Panc1 (cell line): ENCODE data around the gene PTPN4. TPM values are rescaled to one million over a fixed set of nuclear protein-coding genes. Genes with fewer than 3 reads are reported as not detected.

Source experiments
- ATAC-seq: fragments of 200-7000 bp; cut with Tn5 transposase; 2 replicates; pipeline ENCODE4 v1.9.1; 2020; ENCODE audit warnings: mild to moderate bottlenecking, moderate library complexity
- BruUV-seq: library from RNA; stranded (reverse); fragments of 400-500 nt; replicated peaks from 2 replicates; lab custom pipeline; 2021; lab: Mats Ljungman, UMichigan
- CTCF ChIA-PET: fragments of 300-600 bp; sonication (Branson Sonifier 250); formaldehyde crosslinking; loops from one replicate; lab custom pipeline; 2022; ENCODE audit warnings: antibody characterized with exemption; lab: Charles Lee
- POLR2A ChIA-PET: fragments of 300-600 bp; sonication (Branson Sonifier 250); formaldehyde crosslinking; loops from one replicate; lab custom pipeline; 2022; ENCODE audit warnings: antibody characterized with exemption; lab: Charles Lee
- DNase-seq: peaks from one replicate; pipeline ENCODE4 v3.0.0-alpha.2; 2010; ENCODE audit warnings: low read depth, low spot score
- H3K27ac ChIP-seq: 2 replicates; pipeline ENCODE4 v1.5.1; 2011; ENCODE audit warnings: mild to moderate bottlenecking, low read length, inconsistent platforms
- H3K27me3 ChIP-seq: fragments of 200-500 bp; sonication (Bioruptor generic); 2 replicates; pipeline ENCODE4 v1.6.0; 2014; ENCODE audit warnings: low read length, inconsistent platforms; ENCODE audit not compliant: control insufficient read depth, insufficient read depth
- H3K36me3 ChIP-seq: fragments of 200-500 bp; sonication (Bioruptor generic); 2 replicates; pipeline ENCODE4 v1.5.1; 2014; ENCODE audit warnings: inconsistent platforms, mild to moderate bottlenecking, low read length, moderate library complexity; ENCODE audit not compliant: control insufficient read depth, insufficient read depth
- H3K4me1 ChIP-seq: 2 replicates; pipeline ENCODE4 v1.5.1; 2011; ENCODE audit warnings: inconsistent platforms, mild to moderate bottlenecking, low read length, moderate library complexity; ENCODE audit not compliant: control insufficient read depth, insufficient read depth
- H3K4me3 ChIP-seq, 2 experiments: 2 replicates each; pipeline ENCODE4 v1.5.1; 2011 to 2012; ENCODE audit warnings: low read depth in 2 of 2, low read length in 2 of 2, mild to moderate bottlenecking in 2 of 2, inconsistent platforms in 1 of 2, moderate library complexity in 1 of 2
- H3K9me3 ChIP-seq: fragments of 200-500 bp; sonication (Bioruptor generic); 2 replicates; pipeline ENCODE4 v1.5.1; 2014; ENCODE audit warnings: low read depth, mild to moderate bottlenecking, inconsistent platforms, low read length, moderate library complexity; ENCODE audit not compliant: control insufficient read depth, insufficient read depth
- POLR2AphosphoS5 ChIP-seq: IDR thresholded peaks from 2 replicates; pipeline ENCODE4 v1.6.1; 2012; ENCODE audit warnings: mild to moderate bottlenecking, low read depth, low read length, moderate library complexity
- REST ChIP-seq, 2 experiments: IDR thresholded peaks; 2 replicates each; pipeline ENCODE4 v1.6.1; 2011 to 2012; ENCODE audit warnings: low read depth in 2 of 2, control low read depth in 1 of 2, low read length in 1 of 2, mild to moderate bottlenecking in 1 of 2, moderate library complexity in 1 of 2; ENCODE audit not compliant: insufficient read depth in 1 of 2
- SIN3A ChIP-seq: IDR thresholded peaks from 2 replicates; pipeline ENCODE4 v1.6.1; 2012; ENCODE audit warnings: low read depth, mild to moderate bottlenecking, low read length, moderate library complexity, borderline replicate concordance; ENCODE audit not compliant: insufficient read depth
- TCF7L2 ChIP-seq: IDR thresholded peaks from 2 replicates; pipeline ENCODE4 v1.6.1; 2011; ENCODE audit warnings: mild to moderate bottlenecking, low read depth, low read length, inconsistent platforms
- in situ Hi-C: cut with HindIII; loops from 2 replicates; pipeline ENCODE4 v1.10.0; 2016; ENCODE audit warnings: low sequenced_read_pairs, low pct_unique_long_range_greater_than_20kb
- intact Hi-C: fragments of 100-400 bp; cut with micrococcal nuclease; formaldehyde crosslinking; loops from one replicate; pipeline ENCODE4 v1.10.0; 2022; ENCODE audit not compliant: unreplicated experiment
- total RNA-seq: library from RNA; stranded (reverse); gene quantifications from one replicate; pipeline ENCODE4 v1.2.1, GENCODE V29; 2021; ENCODE audit not compliant: unreplicated experiment
- TF ChIP-seq, protein P1 (sequence below): fragments of 450-650 bp; IDR thresholded peaks from 2 replicates; pipeline ENCODE4 v1.5.1; 2017; ENCODE audit warnings: mild to moderate bottlenecking

The PTPN4 gene
- total RNA-seq, 1 experiment from 2014 or later, result 45.9 TPM

- POLR2A ChIA-PET, result no interaction called here
- in situ Hi-C loops (no loop called here), intact Hi-C loops (no loop called here)
- H3K36me3 ChIP-seq, result no peaks in the 10 kb centered on the region
- no peak for ATAC-seq
- H3K9me3 ChIP-seq, result no peaks in the 10 kb centered on the region
- H3K27me3 ChIP-seq, result no peaks in the 10 kb centered on the region
- no peak for DNase-seq
- CTCF ChIA-PET, result no interaction called here
- BruUV-seq, result no TSS peak
- no peaks in the 10 kb centered on the region for H3K4me1 ChIP-seq
- H3K27ac ChIP-seq, result no peak overlapping the region
- TF ChIP-seq SIN3A (no peak), REST (IDR thresholded peaks at IDR 0.05; ENCODE audit: insufficient read depth in 1 of 2, low read depth in 2 of 2, low read length in 1 of 2) (no peak), TCF7L2 (no peak), POLR2AphosphoS5 (no peak)
- TF ChIP-seq, protein P1, sequence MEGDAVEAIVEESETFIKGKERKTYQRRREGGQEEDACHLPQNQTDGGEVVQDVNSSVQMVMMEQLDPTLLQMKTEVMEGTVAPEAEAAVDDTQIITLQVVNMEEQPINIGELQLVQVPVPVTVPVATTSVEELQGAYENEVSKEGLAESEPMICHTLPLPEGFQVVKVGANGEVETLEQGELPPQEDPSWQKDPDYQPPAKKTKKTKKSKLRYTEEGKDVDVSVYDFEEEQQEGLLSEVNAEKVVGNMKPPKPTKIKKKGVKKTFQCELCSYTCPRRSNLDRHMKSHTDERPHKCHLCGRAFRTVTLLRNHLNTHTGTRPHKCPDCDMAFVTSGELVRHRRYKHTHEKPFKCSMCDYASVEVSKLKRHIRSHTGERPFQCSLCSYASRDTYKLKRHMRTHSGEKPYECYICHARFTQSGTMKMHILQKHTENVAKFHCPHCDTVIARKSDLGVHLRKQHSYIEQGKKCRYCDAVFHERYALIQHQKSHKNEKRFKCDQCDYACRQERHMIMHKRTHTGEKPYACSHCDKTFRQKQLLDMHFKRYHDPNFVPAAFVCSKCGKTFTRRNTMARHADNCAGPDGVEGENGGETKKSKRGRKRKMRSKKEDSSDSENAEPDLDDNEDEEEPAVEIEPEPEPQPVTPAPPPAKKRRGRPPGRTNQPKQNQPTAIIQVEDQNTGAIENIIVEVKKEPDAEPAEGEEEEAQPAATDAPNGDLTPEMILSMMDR, result no peak; the same call in 1 of the 2 replicates
- no peak overlapping the region for H3K4me3 ChIP-seq
These were observed 267.2 kb downstream of the PTPN4 start for GRCh38 chr2:120026890-120027289.

DNA sequence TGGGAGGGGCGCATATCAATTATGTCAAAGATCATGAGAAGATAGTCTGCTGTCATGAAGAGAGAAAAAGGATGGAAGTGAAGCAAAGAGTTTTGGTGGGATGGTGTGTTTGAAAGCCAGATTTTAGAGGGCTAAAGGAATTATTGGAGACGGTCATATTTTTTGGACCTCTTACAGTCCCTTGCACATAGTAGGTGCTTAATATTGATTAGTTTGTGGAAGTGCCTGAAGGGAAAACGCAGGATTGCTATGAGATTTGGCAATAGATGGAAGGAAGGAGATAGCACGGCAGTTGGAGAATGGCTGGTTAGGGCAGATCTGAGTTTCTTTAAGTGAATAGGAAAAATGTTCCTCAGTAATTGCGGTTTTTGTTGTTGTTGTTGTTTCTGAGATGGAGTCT, 269.1 kb downstream of the PTPN4 start:
- no peak for DNase-seq
- H3K4me3 ChIP-seq, result no peak overlapping the region
- H3K27ac ChIP-seq, result no peak overlapping the region
- in situ Hi-C loops, result no loop called here
- H3K36me3 ChIP-seq, result no peaks in the 10 kb centered on the region
- ChIA-PET CTCF (no interaction called here), POLR2A (no interaction called here)
- H3K4me1 ChIP-seq, result no peaks in the 10 kb centered on the region
- no peaks in the 10 kb centered on the region for H3K27me3 ChIP-seq
- BruUV-seq, result no TSS peak
- no peak for ATAC-seq
- no peak for TF ChIP-seq REST (IDR thresholded peaks at IDR 0.05; ENCODE audit: insufficient read depth in 1 of 2, low read depth in 2 of 2, low read length in 1 of 2)
- TF ChIP-seq, protein P1, result no peak
- TF ChIP-seq POLR2AphosphoS5, result no peak
- no peak for TF ChIP-seq SIN3A
- no peak for TF ChIP-seq TCF7L2
- intact Hi-C loops, result no loop called here
- no peaks in the 10 kb centered on the region for H3K9me3 ChIP-seq
